ENCODE measurements around the gene SF3A1.

GRCh38 chr22:30327864-30328345, 28.8 kb downstream of the SF3A1 start:
- TF ChIP-seq CTCF (IDR thresholded peaks at IDR 0.05): peak; percentile 71
- TF ChIP-seq ZFX (IDR thresholded peaks at IDR 0.05; ENCODE audit: borderline replicate concordance): no peak

Measured in 22Rv1 (cell line).